ENCODE data around the gene PDK1. TPM values are rescaled to one million over a fixed set of nuclear protein-coding genes. Genes with fewer than 3 reads are reported as not detected.

Gene PDK1
- total RNA-seq, 1 donor from 2014 or later, result 33.3 TPM

- TF ChIP-seq CTCF (conservative IDR thresholded peaks at IDR 0.05; ENCODE audit: low read depth, low read length), result no peak
- no peak overlapping the region for H3K4me3 ChIP-seq (ENCODE audit: low read depth, low read length)
Measured at GRCh38 chr2:172635548-172635947, 79.7 kb downstream of the PDK1 start.

GRCh38 chr2:172639256-172639655 lies 83.4 kb downstream of the PDK1 start:
- TF ChIP-seq CTCF (conservative IDR thresholded peaks at IDR 0.05; ENCODE audit: low read depth, low read length), result no peak
- DNase-seq (ENCODE audit: low read depth), result no peak
- no peak overlapping the region for H3K4me3 ChIP-seq (ENCODE audit: low read depth, low read length)

More at GRCh38 chr2:172635548-172635947, 79.7 kb downstream of the PDK1 start:
- no peak for DNase-seq (ENCODE audit: low read depth)

- TF ChIP-seq CTCF (conservative IDR thresholded peaks at IDR 0.05; ENCODE audit: low read depth, low read length), result no peak
- H3K4me3 ChIP-seq (ENCODE audit: low read depth, low read length), result no peak overlapping the region
- no peak for DNase-seq (ENCODE audit: low read depth)
Measured at GRCh38 chr2:172639823-172640222, 83.9 kb downstream of the PDK1 start.

- no peak for DNase-seq (ENCODE audit: low read depth)
- no peak overlapping the region for H3K4me3 ChIP-seq (ENCODE audit: low read depth, low read length)
- no peak for TF ChIP-seq CTCF (conservative IDR thresholded peaks at IDR 0.05; ENCODE audit: low read depth, low read length)
Measured at GRCh38 chr2:172640389-172640788, 84.5 kb downstream of the PDK1 start.

GRCh38 chr2:172642301-172643020 lies 86.6 kb downstream of the PDK1 start:
- no peak overlapping the region for H3K4me3 ChIP-seq (ENCODE audit: low read depth, low read length)
- no peak for DNase-seq (ENCODE audit: low read depth)
- no peak for TF ChIP-seq CTCF (conservative IDR thresholded peaks at IDR 0.05; ENCODE audit: low read depth, low read length)

- no peak overlapping the region for H3K4me3 ChIP-seq (ENCODE audit: low read depth, low read length)
- no peak for DNase-seq (ENCODE audit: low read depth)
- TF ChIP-seq CTCF (conservative IDR thresholded peaks at IDR 0.05; ENCODE audit: low read depth, low read length), result no peak
Measured at GRCh38 chr2:172643142-172643541, 87.3 kb downstream of the PDK1 start.

- no peak for TF ChIP-seq CTCF (conservative IDR thresholded peaks at IDR 0.05; ENCODE audit: low read depth, low read length)
- DNase-seq (ENCODE audit: low read depth), result no peak
- H3K4me3 ChIP-seq (ENCODE audit: low read depth, low read length), result no peak overlapping the region
Measured at GRCh38 chr2:172647439-172647838, 91.5 kb downstream of the PDK1 start.

All from epithelial cell of proximal tubule (primary cell).